Measurements from ENCODE around the gene CFAP299.

The CFAP299 gene

DNA sequence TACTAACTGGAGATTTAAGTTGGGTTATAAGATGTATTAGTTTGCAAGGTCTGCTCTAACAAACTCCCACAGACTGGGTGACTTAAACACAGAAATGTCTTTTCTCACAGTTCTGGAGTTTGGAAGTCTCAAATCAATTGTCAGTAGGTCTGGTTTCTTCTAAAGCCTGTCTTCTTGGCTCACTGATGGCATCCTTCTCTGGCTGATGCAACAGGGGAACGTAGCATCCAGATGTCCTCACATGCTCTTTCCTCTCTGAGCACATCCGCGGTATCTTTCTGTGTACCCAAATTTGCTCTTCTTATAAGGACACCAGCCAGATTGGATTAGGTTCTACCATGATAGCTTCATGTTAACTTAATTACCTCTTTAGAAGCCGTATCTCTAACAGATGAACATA is 631.8 kb downstream of the CFAP299 start:
- no peak for DNase-seq

DNA sequence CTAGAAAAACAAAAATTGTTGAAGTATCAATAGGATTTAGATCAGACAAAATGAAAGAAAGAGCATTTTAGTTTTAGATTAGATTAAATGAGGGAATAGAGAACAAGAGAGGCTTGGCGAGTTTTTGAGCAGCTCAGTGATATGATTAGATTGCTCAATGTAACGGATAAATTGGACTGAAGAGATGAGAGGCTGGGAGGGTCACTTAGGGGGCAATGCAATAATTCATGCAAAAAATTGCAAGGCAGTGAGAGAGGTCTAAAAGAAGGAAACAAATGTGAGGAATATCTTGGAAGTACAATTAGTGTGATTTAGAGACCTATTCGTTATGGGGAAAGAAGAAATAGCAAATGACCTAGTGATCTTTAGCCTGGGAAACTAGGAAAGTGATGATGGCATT is 644.7 kb downstream of the CFAP299 start:
- DNase-seq: no peak

- DNase-seq: no peak
These were observed 650.5 kb downstream of the CFAP299 start for GRCh38 chr4:80986011-80986410.

DNA sequence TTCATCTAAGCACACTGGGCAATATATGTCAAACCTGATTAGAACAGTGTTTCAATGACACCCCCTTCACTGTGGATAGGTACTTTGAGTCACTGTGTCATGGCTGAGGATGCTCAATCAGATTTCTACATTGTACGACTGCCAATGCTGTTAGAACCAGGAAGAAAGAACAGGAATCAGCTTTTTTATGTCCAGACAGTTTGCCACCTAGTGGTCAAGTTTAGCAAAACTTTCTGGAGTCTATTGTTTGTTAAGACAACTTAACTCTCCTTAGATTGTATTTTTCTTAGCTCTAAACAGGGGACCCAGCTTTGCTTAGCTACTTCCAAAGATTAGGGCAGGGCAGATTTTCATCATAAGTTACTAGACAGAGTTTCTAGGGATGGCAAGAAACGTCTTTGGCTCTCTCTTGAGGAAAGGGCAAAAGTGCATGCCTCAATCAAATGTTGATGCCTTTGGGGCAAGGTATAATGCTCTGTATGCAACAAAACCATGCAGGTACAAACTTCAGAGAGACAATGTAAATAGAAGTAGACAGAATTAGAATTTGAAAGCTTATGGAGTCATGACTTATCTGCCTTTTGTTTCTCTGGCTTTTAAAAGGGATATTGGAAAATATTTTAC is 654.5 kb downstream of the CFAP299 start:
- DNase-seq: peak in 1 of 2 donors; percentile 0

DNA sequence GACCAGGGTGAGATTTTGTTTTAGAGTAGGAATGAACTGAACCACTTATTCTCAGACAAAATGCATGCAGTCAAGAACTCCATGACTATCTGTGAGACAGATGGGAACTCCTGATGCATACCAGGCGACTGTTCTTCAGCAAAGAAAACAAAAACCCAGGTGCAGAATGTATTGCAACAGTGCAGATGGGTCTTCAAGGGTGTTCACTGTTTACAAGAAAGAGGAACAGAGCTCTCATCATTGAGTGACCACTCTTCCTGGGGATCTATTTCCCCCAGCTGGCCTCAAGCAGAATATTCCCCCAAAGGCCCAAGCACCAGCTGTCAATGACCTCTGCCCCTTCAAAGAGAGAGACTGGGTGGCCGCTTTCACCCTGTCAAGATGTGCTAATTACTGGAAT is 655.3 kb downstream of the CFAP299 start:
- DNase-seq: no peak

GRCh38 chr4:80999943-81000342 is 664.4 kb downstream of the CFAP299 start:
- no peak for DNase-seq

- no peak for DNase-seq
These were observed 668.1 kb downstream of the CFAP299 start for GRCh38 chr4:81003597-81004111.

DNA sequence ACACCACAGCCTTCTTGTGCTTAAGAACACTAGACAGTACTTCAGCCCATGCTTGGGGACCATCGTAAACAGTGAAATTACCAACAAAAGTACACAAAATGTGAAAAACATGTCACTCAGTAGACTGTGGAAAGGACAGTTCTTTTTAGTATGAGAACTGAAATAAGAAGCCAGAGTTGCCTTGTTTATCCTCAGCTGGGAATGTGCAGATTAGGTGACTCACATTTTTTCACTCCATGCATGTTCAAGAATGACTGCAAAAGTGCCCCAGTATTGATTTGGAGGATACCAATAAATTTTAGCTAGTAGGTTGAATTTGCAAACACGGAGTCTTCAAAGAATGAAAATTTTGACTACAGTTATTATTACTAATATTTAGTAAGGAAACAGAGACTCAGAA is 671.9 kb downstream of the CFAP299 start:
- DNase-seq: no peak

All from bone marrow (tissue), 2 donors.